K562 (cell line): ENCODE data around the gene FDX2. TPM values are rescaled to one million over a fixed set of nuclear protein-coding genes. Genes with fewer than 3 reads are reported as not detected.

ENCODE experiments used
- ATF6 ChIP-seq: sonication (generic); formaldehyde crosslinking; IDR thresholded peaks from 2 replicates; pipeline ENCODE4 v1.4.0; 2020; ENCODE audit warnings: mild to moderate bottlenecking, missing genetic modification reagents
- CREM ChIP-seq: IDR thresholded peaks from 2 replicates; pipeline ENCODE4 v1.6.1; 2014; ENCODE audit warnings: antibody characterized with exemption, low read depth
- DDX20 ChIP-seq: fragments of 450-650 bp; IDR thresholded peaks from 2 replicates; pipeline ENCODE4 v1.6.1; 2016; ENCODE audit warnings: missing genetic modification characterization, low read depth, mild to moderate bottlenecking, missing compliant biosample characterization, moderate library complexity
- EHMT2 ChIP-seq: fragments of 450-650 bp; IDR thresholded peaks from 2 replicates; pipeline ENCODE4 v1.6.1; 2018; ENCODE audit warnings: antibody characterized with exemption
- ESRRA ChIP-seq: fragments of 450-650 bp; IDR thresholded peaks from 2 replicates; pipeline ENCODE4 v1.6.1; 2014; ENCODE audit warnings: low read depth, mild to moderate bottlenecking, moderate library complexity, borderline replicate concordance
- FOXA3 ChIP-seq, 2 experiments: fragments of 450-650 bp in 1 of 2; sonication (generic) in 1 of 2; formaldehyde crosslinking; IDR thresholded peaks in 1 of 2; conservative IDR thresholded peaks in 1 of 2; 2 replicates each; pipeline versions ENCODE4 v1.4.0 to v1.8.0; 2020 to 2022; ENCODE audit warnings: mild to moderate bottlenecking in 2 of 2, missing genetic modification reagents in 1 of 2
- GTF3C2 ChIP-seq: IDR thresholded peaks from 3 replicates; pipeline ENCODE4 v1.6.1; 2011; ENCODE audit warnings: borderline replicate concordance, mild to moderate bottlenecking, moderate library complexity; ENCODE audit not compliant: insufficient read length; ENCODE audit errors: extremely low read depth
- NRF1 ChIP-seq, 2 experiments: fragments of 450-650 bp; IDR thresholded peaks in 1 of 2; conservative IDR thresholded peaks in 1 of 2; 2 replicates each; pipeline ENCODE4 v1.6.1; 2014; ENCODE audit warnings: mild to moderate bottlenecking in 2 of 2
- SRSF1 ChIP-seq: fragments of 200-400 bp; formaldehyde crosslinking; IDR thresholded peaks from 2 replicates; pipeline ENCODE4 v1.6.1; 2017; ENCODE audit warnings: mild to moderate bottlenecking, low read depth, low read length, moderate library complexity
- STAG1 ChIP-seq: sonication (generic); formaldehyde crosslinking; IDR thresholded peaks from 2 replicates; pipeline ENCODE4 v1.5.0; 2020; ENCODE audit warnings: missing genetic modification reagents, borderline replicate concordance
- TEAD1 ChIP-seq, 2 experiments: fragments of 450-650 bp in 1 of 2; sonication (generic) in 1 of 2; formaldehyde crosslinking; IDR thresholded peaks; 2 replicates each; pipeline versions ENCODE4 v1.4.0 to v1.8.0; 2020 to 2022; ENCODE audit warnings: mild to moderate bottlenecking in 2 of 2, missing genetic modification reagents in 1 of 2
- TEAD4 ChIP-seq, 2 experiments: sonication (generic) in 1 of 2; formaldehyde crosslinking in 1 of 2; IDR thresholded peaks; 2 replicates each; pipeline versions ENCODE4 v1.6.1 to v1.8.0; 2012 to 2022; ENCODE audit warnings: borderline replicate concordance in 1 of 2, inconsistent platforms in 1 of 2, low read length in 1 of 2, mild to moderate bottlenecking in 1 of 2, missing genetic modification reagents in 1 of 2
- ZBTB1 ChIP-seq: sonication (generic); formaldehyde crosslinking; IDR thresholded peaks from 2 replicates; pipeline ENCODE4 v1.8.1; 2023; ENCODE audit warnings: missing genetic modification reagents, low read depth, mild to moderate bottlenecking, borderline replicate concordance
- ZBTB34 ChIP-seq: fragments of 250-450 bp; sonication (Bioruptor Pico); IDR thresholded peaks from 2 replicates; pipeline ENCODE4 v1.8.0; 2021; ENCODE audit warnings: mild to moderate bottlenecking, moderate library complexity
- ZNF274 ChIP-seq: IDR thresholded peaks from 2 replicates; pipeline ENCODE4 v1.6.1; 2011; ENCODE audit warnings: low read depth, mild to moderate bottlenecking, low read length, moderate library complexity, borderline replicate concordance
- ZNF444 ChIP-seq: fragments of 250-450 bp; sonication (Bioruptor Pico); IDR thresholded peaks from 2 replicates; pipeline ENCODE4 v1.4.0; 2020; ENCODE audit warnings: mild to moderate bottlenecking, moderate library complexity
- ZNF76 ChIP-seq: fragments of 250-450 bp; sonication (Bioruptor Pico); IDR thresholded peaks from 2 replicates; pipeline ENCODE4 v1.4.0; 2020; ENCODE audit warnings: mild to moderate bottlenecking, moderate library complexity, borderline replicate concordance
- polyA plus RNA-seq, 8 experiments: library from polyadenylated mRNA; depleted of rRNA in 4 of 8; stranded (reverse) in 5 of 8; unstranded in 3 of 8; fragments of >200 nt; fragmentation: Nextera tagmentation in 2 of 8; fragmentation: Illumina TruSeq in 1 of 8; extraction: Ambion mirVana in 2 of 8; extraction: Trizol in 1 of 8; gene quantifications; 2 replicates each; pipeline versions ENCODE4 v1.2.1 to v1.2.3, GENCODE V29; 2011 to 2014; ENCODE audit warnings: inconsistent platforms in 1 of 8, missing spikeins in 1 of 8
- total RNA-seq, 7 experiments: library from RNA; depleted of rRNA in 6 of 7; stranded (reverse); fragments of >200 nt in 6 of 7; fragmentation: Illumina TruSeq in 2 of 7; extraction: Trizol in 2 of 7; gene quantifications; 2 replicates each; pipeline versions ENCODE4 v1.2.1 to v1.2.3, GENCODE V29; 2011 to 2021; ENCODE audit warnings: low replicate concordance in 1 of 7
- TF ChIP-seq, protein P1 (sequence below): sonication (generic); formaldehyde crosslinking; IDR thresholded peaks from 2 replicates; pipeline ENCODE4 v1.8.1; 2022; ENCODE audit warnings: missing genetic modification reagents

FDX2 gene
- total and polyA plus RNA-seq, 9 of the 15 experiments (the other 6 are each of a cell fraction or from before 2014, with no cell fraction given), result 2.5 to 49.8 (median 29.7) TPM

DNA sequence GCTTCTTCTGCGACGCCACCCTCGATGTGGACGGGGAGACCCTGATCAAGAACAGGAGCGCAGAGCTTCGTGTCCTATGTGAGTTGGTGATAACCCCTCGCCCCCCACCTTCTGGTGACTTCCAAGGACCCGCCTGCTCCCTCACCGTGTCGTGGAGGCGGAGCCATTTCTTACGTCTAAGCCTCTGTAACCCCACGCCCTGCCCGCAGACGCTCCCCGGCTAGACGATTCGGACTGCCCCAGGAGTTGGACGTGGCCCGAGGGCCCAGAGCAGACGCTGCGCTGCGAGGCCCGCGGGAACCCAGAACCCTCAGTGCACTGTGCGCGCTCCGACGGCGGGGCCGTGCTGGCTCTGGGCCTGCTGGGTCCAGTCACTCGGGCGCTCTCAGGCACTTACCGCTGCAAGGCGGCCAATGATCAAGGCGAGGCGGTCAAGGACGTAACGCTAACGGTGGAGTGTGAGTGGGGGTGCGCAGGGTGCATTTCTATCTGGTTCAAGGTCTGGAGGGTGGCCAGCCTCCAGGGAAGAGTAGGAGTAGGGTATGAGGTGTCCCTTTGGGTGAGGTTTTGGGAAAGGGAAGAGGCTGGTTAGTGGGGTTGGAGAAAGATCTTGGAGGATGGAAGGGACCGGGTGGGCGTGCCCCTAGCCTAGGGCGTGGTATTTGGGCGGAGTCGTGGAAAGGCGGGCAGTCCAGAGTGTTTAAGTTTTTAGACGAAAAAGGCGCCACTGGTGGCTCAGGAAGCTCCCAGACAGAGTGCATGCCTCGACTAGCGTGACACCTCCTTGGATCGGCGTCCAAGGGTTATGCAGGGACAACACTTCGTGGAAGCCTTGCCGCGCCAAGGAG, 22.8 kb downstream of the FDX2 start (continued):
- TF ChIP-seq, protein P1, sequence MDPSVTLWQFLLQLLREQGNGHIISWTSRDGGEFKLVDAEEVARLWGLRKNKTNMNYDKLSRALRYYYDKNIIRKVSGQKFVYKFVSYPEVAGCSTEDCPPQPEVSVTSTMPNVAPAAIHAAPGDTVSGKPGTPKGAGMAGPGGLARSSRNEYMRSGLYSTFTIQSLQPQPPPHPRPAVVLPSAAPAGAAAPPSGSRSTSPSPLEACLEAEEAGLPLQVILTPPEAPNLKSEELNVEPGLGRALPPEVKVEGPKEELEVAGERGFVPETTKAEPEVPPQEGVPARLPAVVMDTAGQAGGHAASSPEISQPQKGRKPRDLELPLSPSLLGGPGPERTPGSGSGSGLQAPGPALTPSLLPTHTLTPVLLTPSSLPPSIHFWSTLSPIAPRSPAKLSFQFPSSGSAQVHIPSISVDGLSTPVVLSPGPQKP (CRISPR knock-in tag), result no peak
- TF ChIP-seq ZBTB34 (no peak), EHMT2 (no peak), FOXA3 (CRISPR knock-in tag; conservative IDR thresholded peaks at IDR 0.05 in 1 of 2, IDR thresholded peaks at IDR 0.05 in 1 of 2) (no peak; a peak in 1 of 4 replicates), TEAD1 (CRISPR knock-in tag; IDR thresholded peaks at IDR 0.05) (no peak), ZNF76 (CRISPR knock-in tag) (no peak), ZBTB1 (CRISPR knock-in tag) (no peak), NRF1 (conservative IDR thresholded peaks at IDR 0.05 in 1 of 2, IDR thresholded peaks at IDR 0.05 in 1 of 2) (peak; percentile 45 to 70), ATF6 (peak; percentile 68; the same call in 1 of the 2 replicates), CREM (0 out of 2 replicates have a peak, but pooled peaks have one; percentile 7), ESRRA (no peak), ZNF444 (CRISPR knock-in tag) (no peak), STAG1 (CRISPR knock-in tag) (peak; percentile 12; the same call in 1 of the 2 replicates), SRSF1 (no peak), ZNF274 (no peak), TEAD4 (IDR thresholded peaks at IDR 0.05; ENCODE audit: low read length) (0 out of 2 replicates have a peak, but pooled peaks have one; percentile 18), TEAD4 (CRISPR knock-in tag; IDR thresholded peaks at IDR 0.05; ENCODE audit: borderline replicate concordance) (no peak), GTF3C2 (no peak), DDX20 (tag) (no peak)
